PFSK-1 (cell line): ENCODE results near the gene TJAP1.
A peak's percentile ranks its signal among the peaks of the same experiment; 100 is the strongest.

Experiments
- FOXP2 ChIP-seq: optimal IDR thresholded peaks from 2 replicates; pipeline ENCODE3; 2011; ENCODE audit warnings: borderline replicate concordance, control low read depth, inconsistent platforms; ENCODE audit not compliant: insufficient read depth; ENCODE audit errors: extremely low read length, extremely low read depth
- POLR2AphosphoS5 ChIP-seq: IDR thresholded peaks from 2 replicates; pipeline ENCODE4 v1.6.1; 2012; ENCODE audit warnings: low read depth, mild to moderate bottlenecking, control low read depth, low read length, moderate library complexity
- REST ChIP-seq, 2 experiments: IDR thresholded peaks; 2 replicates each; pipeline versions ENCODE4 v1.6.1 to v1.8.0; 2011 to 2012; ENCODE audit warnings: low read depth in 2 of 2, low read length in 2 of 2, control low read depth in 1 of 2, inconsistent platforms in 1 of 2, mild to moderate bottlenecking in 1 of 2, moderate library complexity in 1 of 2; ENCODE audit not compliant: insufficient read depth in 1 of 2
- SIN3A ChIP-seq: IDR thresholded peaks from 2 replicates; pipeline ENCODE4 v1.6.1; 2012; ENCODE audit warnings: mild to moderate bottlenecking, low read length, moderate library complexity, borderline replicate concordance; ENCODE audit not compliant: insufficient read depth
- TAF1 ChIP-seq: IDR thresholded peaks from 2 replicates; pipeline ENCODE4 v1.6.1; 2012; ENCODE audit warnings: low read length, control low read depth, borderline replicate concordance; ENCODE audit not compliant: insufficient read depth

The TJAP1 gene

DNA sequence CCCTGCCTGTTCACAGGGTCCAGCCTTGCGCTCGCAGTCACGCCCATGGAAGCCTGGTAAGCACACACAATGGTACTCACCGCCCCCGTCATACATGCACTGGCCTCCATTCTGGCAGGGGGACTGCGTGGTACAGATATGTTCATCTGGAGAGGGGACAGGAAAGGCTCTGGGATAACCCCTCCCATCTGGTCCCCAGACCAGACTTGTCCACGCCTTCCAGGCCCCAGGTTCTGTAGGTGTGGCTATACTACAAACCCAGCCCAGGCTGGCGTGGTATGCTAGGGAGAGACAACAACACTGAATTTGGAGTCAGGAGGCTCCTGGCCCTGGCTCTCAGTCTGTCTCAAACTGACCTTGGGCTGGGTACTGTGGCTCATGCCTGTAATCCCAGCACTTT, 25.4 kb upstream of the TJAP1 start:
- no peak for TF ChIP-seq REST (IDR thresholded peaks at IDR 0.05; ENCODE audit: insufficient read depth in 1 of 2, low read depth in 2 of 2, low read length in 2 of 2)
- TF ChIP-seq SIN3A, result no peak
- no peak for TF ChIP-seq POLR2AphosphoS5
- TF ChIP-seq FOXP2, result no peak
- no peak for TF ChIP-seq TAF1

DNA sequence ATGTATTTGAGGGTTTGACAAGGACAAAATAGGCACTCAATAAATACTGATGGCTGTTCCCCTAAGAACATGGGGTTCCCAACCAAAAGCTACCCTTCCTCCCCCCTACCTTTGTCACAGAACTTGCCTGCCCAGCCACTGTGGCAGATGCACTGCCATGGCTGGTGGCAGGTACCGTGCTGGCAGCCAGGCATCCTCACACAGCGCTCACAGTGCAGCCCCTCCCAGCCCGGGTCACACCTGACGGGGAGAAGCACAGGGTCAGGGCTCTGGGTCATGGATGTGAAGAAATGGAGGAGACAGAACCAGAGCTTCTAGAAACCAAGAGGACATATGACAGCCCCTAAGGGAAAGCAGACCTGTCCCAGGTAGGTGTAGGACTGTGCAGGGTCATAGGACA, 24.5 kb upstream of the TJAP1 start:
- TF ChIP-seq SIN3A, result no peak
- no peak for TF ChIP-seq TAF1
- TF ChIP-seq POLR2AphosphoS5, result no peak
- no peak for TF ChIP-seq FOXP2
- no peak for TF ChIP-seq REST (IDR thresholded peaks at IDR 0.05; ENCODE audit: insufficient read depth in 1 of 2, low read depth in 2 of 2, low read length in 2 of 2)

GRCh38 chr6:43453831-43454230, 23.5 kb upstream of the TJAP1 start:
- TF ChIP-seq FOXP2, result no peak
- TF ChIP-seq REST (IDR thresholded peaks at IDR 0.05; ENCODE audit: insufficient read depth in 1 of 2, low read depth in 2 of 2, low read length in 2 of 2), result no peak
- no peak for TF ChIP-seq SIN3A
- TF ChIP-seq POLR2AphosphoS5, result no peak
- TF ChIP-seq TAF1, result no peak

GRCh38 chr6:43454290-43454695, 23.1 kb upstream of the TJAP1 start:
- no peak for TF ChIP-seq TAF1
- TF ChIP-seq FOXP2, result peak; percentile 72
- 0 out of 4 replicates have a peak, but pooled peaks of 1 of the 2 experiments have one; percentile 43 for TF ChIP-seq REST (IDR thresholded peaks at IDR 0.05; ENCODE audit: insufficient read depth in 1 of 2, low read depth in 2 of 2, low read length in 2 of 2)
- no peak for TF ChIP-seq POLR2AphosphoS5
